Measurements from ENCODE around the gene MUC6.

MUC6 gene

DNA sequence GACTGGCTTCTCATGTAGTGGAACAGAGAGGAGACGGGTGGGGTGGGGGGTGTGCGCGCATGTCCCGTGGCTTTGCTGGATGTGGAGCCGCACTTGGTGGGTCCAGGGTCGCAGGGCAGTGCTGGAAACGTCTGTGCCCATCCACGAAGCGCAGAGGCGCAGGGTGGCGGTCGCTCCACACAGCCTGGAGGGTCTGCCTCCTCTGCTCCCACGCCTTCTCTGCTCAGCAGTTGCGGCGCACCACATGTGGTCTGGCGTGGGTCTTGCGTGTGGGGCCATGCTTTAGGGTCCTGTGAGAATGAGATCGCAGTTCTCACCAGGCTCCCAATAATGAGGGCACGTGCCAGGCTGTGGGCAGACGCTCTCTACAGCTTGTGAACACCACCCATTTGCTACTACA lies 50.7 kb downstream of the MUC6 start:
- Histone ChIP-seq H3K36me3 (ENCODE audit: insufficient read depth) (no peaks in the 10 kb centered on the region), H3K4me2 (no peak overlapping the region), H2AFZ (ENCODE audit: low read depth) (no peak overlapping the region), H3K27me3 (ENCODE audit: insufficient read depth, low read depth) (no peaks in the 10 kb centered on the region), H3K27ac (no peak overlapping the region), H4K20me1 (ENCODE audit: insufficient read depth) (no peaks in the 10 kb centered on the region), H3K79me2 (ENCODE audit: insufficient read depth, low read depth) (no peaks in the 10 kb centered on the region), H3K4me3 (IDR thresholded peaks at IDR 0.05; ENCODE audit: insufficient read depth, low read depth, low read length) (no peak overlapping the region), H3K9ac (no peak overlapping the region), H3K4me1 (ENCODE audit: low read depth, poor library complexity, severe bottlenecking) (no peaks in the 10 kb centered on the region)
- TF ChIP-seq, protein P1, sequence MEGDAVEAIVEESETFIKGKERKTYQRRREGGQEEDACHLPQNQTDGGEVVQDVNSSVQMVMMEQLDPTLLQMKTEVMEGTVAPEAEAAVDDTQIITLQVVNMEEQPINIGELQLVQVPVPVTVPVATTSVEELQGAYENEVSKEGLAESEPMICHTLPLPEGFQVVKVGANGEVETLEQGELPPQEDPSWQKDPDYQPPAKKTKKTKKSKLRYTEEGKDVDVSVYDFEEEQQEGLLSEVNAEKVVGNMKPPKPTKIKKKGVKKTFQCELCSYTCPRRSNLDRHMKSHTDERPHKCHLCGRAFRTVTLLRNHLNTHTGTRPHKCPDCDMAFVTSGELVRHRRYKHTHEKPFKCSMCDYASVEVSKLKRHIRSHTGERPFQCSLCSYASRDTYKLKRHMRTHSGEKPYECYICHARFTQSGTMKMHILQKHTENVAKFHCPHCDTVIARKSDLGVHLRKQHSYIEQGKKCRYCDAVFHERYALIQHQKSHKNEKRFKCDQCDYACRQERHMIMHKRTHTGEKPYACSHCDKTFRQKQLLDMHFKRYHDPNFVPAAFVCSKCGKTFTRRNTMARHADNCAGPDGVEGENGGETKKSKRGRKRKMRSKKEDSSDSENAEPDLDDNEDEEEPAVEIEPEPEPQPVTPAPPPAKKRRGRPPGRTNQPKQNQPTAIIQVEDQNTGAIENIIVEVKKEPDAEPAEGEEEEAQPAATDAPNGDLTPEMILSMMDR (conservative IDR thresholded peaks at IDR 0.05; ENCODE audit: low read depth, low read length) = no peak

DNA sequence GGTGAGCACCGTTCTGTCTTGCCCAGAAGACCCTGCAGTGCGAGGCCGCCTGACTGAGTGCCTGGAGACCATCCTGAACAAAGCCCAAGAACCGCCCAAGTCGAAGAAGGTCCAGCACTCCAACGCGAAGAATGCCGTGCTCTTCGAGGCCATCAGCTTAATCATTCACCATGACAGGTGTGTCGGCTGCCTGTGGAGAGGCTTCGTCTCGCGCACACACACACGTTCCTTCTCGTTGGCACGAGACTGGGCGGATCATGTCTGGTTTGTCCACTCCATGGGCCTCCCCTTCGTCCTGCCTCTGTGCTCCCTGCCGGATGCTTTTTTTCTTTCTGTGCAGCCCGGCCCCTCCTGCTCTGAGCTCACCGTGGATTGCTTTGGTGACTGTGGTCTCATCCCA lies 51.1 kb downstream of the MUC6 start:
- H4K20me1 ChIP-seq (ENCODE audit: insufficient read depth) = no peaks in the 10 kb centered on the region
- no peaks in the 10 kb centered on the region for H3K79me2 ChIP-seq (ENCODE audit: insufficient read depth, low read depth)
- TF ChIP-seq, protein P1 (conservative IDR thresholded peaks at IDR 0.05; ENCODE audit: low read depth, low read length) = no peak
- H3K4me3 ChIP-seq (IDR thresholded peaks at IDR 0.05; ENCODE audit: insufficient read depth, low read depth, low read length) = no peak overlapping the region
- H3K27me3 ChIP-seq (ENCODE audit: insufficient read depth, low read depth) = no peaks in the 10 kb centered on the region
- no peaks in the 10 kb centered on the region for H3K4me1 ChIP-seq (ENCODE audit: low read depth, poor library complexity, severe bottlenecking)
- no peak overlapping the region for H2AFZ ChIP-seq (ENCODE audit: low read depth)
- no peaks in the 10 kb centered on the region for H3K36me3 ChIP-seq (ENCODE audit: insufficient read depth)
- no peak overlapping the region for H3K9ac ChIP-seq
- no peak overlapping the region for H3K4me2 ChIP-seq
- H3K27ac ChIP-seq = no peak overlapping the region

DNA sequence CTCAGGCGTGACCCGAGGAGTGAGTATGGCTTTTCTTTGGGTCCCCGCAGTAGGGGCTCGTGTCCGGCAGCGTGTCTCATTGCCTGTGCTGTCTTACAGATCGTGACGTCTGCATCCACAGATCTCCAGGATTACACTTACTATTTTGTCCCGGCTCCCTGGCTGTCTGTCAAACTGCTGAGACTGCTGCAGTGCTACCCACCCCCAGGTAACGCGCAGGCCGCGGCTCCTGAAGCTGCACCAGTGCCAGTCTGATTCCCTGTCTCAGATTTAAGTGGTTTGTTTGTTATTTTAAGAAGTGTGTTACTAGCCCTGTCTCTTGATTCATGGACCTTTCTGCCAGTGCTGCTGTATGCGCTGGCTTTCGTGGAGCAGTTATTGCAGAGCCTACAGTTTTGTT lies 52.0 kb downstream of the MUC6 start:
- Histone ChIP-seq H3K36me3 (ENCODE audit: insufficient read depth) (no peaks in the 10 kb centered on the region), H3K4me3 (IDR thresholded peaks at IDR 0.05; ENCODE audit: insufficient read depth, low read depth, low read length) (no peak overlapping the region), H3K27ac (no peak overlapping the region), H3K4me2 (no peak overlapping the region), H3K9ac (no peak overlapping the region), H3K27me3 (ENCODE audit: insufficient read depth, low read depth) (no peaks in the 10 kb centered on the region), H2AFZ (ENCODE audit: low read depth) (no peak overlapping the region), H3K4me1 (ENCODE audit: low read depth, poor library complexity, severe bottlenecking) (no peaks in the 10 kb centered on the region), H4K20me1 (ENCODE audit: insufficient read depth) (no peaks in the 10 kb centered on the region), H3K79me2 (ENCODE audit: insufficient read depth, low read depth) (no peaks in the 10 kb centered on the region)
- TF ChIP-seq, protein P1 (conservative IDR thresholded peaks at IDR 0.05; ENCODE audit: low read depth, low read length) = no peak

DNA sequence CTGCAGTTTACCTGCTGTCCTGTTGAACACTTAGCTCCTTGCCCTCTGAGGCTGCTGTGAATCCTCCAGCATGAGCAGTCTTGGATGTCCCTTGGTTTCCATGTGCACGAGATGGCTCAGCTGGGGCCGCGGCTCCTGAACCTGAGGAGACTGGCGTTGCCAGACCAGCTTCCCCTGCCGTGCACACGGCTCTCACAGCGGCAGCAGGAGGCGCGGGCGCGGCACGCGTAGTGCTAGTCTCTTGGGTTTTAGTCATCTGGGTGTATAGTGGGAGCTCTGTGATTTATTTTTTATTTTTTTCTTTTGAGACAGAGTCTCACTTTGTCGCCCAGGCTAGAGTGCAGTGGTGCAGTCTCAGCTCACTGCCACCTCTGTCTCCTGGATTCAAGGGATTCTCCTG lies 54.8 kb downstream of the MUC6 start:
- Histone ChIP-seq H3K4me3 (IDR thresholded peaks at IDR 0.05; ENCODE audit: insufficient read depth, low read depth, low read length) (no peak overlapping the region), H3K4me1 (ENCODE audit: low read depth, poor library complexity, severe bottlenecking) (no peaks in the 10 kb centered on the region), H4K20me1 (ENCODE audit: insufficient read depth) (no peaks in the 10 kb centered on the region), H3K27ac (no peak overlapping the region), H2AFZ (ENCODE audit: low read depth) (no peak overlapping the region), H3K27me3 (ENCODE audit: insufficient read depth, low read depth) (no peaks in the 10 kb centered on the region), H3K36me3 (ENCODE audit: insufficient read depth) (no peaks in the 10 kb centered on the region), H3K9ac (no peak overlapping the region), H3K79me2 (ENCODE audit: insufficient read depth, low read depth) (no peaks in the 10 kb centered on the region), H3K4me2 (no peak overlapping the region)
- TF ChIP-seq, protein P1 (conservative IDR thresholded peaks at IDR 0.05; ENCODE audit: low read depth, low read length) = no peak
